Lower lobe of right lung (tissue), 2 donors: ENCODE data around the gene GSTM4. TPM values are rescaled to one million over a fixed set of nuclear protein-coding genes. Genes with fewer than 3 reads are reported as not detected.
A peak's percentile ranks its signal among the peaks of the same experiment; 100 is the strongest.

Source experiments
- ATAC-seq, 2 donors: fragments of 200-7000 bp; cut with Tn5 transposase; one replicate each; pipeline ENCODE4 v1.9.1; 2020 to 2022; ENCODE audit warnings: mild to moderate bottlenecking in 2 of 2, moderate library complexity in 2 of 2
- DNase-seq: peaks from one replicate; pipeline ENCODE4 v3.0.0-alpha.2; 2020
- H3K27ac ChIP-seq: fragments of 200-600 bp; one replicate; pipeline ENCODE4 v1.8.0; 2022
- H3K27me3 ChIP-seq: fragments of 200-600 bp; one replicate; pipeline ENCODE4 v1.8.0; 2022; ENCODE audit warnings: low read depth
- H3K36me3 ChIP-seq: fragments of 200-600 bp; one replicate; pipeline ENCODE4 v1.8.0; 2022; ENCODE audit warnings: mild to moderate bottlenecking
- H3K4me1 ChIP-seq: fragments of 200-600 bp; one replicate; pipeline ENCODE4 v1.8.0; 2022
- H3K4me3 ChIP-seq: fragments of 200-600 bp; one replicate; pipeline ENCODE4 v1.8.0; 2022; ENCODE audit warnings: mild to moderate bottlenecking
- H3K9me3 ChIP-seq: fragments of 200-600 bp; one replicate; pipeline ENCODE4 v1.8.0; 2022
- CTCF ChIP-seq: fragments of 200-600 bp; IDR thresholded peaks from one replicate; pipeline ENCODE4 v1.8.0; 2022; ENCODE audit warnings: antibody characterized with exemption, mild to moderate bottlenecking
- intact Hi-C: fragments of 100-400 bp; cut with DNase I; formaldehyde crosslinking; loops from one replicate; pipeline ENCODE4 v1.11.0; 2022
- total RNA-seq: library from RNA; stranded (reverse); fragmentation: NEBNext Ultra II Directional; extraction: Animal tissue kit (Norgen Biotek cat#: 25700); gene quantifications from one replicate; pipeline ENCODE4 v1.2.1, GENCODE V29; 2021
- donor health status: DM: no; HTN: yes; CAD: no; lungs with severe emphysema.

Gene GSTM4
- total RNA-seq, 1 donor from 2014 or later: 15.7 TPM

GRCh38 chr1:109619576-109620400 is 36.1 kb upstream of the GSTM4 start, which contains the start of the genes AMPD2 and GNAT2:
Gene AMPD2 (plus strand): TSS chr1:109619837. CDS start chr1:109621176, 1,339 bp downstream.
Gene GNAT2 (minus strand): TSS chr1:109619616. CDS start chr1:109612870, 6,746 bp downstream.
- Histone ChIP-seq H3K4me3 (peak within 1 kb of the TSS; percentile 85), H3K27ac (peak within 1 kb of the TSS; percentile 87), H3K27me3 (no peaks in the 10 kb centered on the region), H3K4me1 (peaks cover 76% of the 10 kb centered on the region), H3K36me3 (no peaks in the 10 kb centered on the region), H3K9me3 (no peaks in the 10 kb centered on the region)
- DNase-seq: peak; percentile 90
- no peak for TF ChIP-seq CTCF
- ATAC-seq: peak; percentile 79 to 82
- intact Hi-C loops: no loop called here

DNA sequence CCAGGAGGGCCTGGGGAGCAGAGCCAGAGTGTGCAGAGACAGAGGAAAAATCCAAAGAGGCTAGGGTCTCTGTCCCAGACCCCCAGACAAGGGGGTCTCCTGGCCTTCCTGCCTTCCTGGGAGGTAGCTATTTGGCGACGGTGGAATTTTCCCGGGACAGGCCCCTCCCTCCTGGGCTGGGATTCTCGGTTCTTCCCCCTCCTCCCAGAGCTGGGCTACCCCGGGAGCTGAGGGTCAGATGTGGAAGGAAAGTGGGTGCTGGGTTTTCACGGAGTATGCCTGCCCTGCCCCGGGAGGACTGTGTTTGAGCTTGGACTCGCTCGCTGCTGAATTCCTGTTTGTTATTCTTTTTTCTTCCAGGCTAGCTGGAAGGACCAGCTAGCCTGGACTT is 35.5 kb upstream of the GSTM4 start:
- Histone ChIP-seq H3K27me3 (no peaks in the 10 kb centered on the region), H3K9me3 (no peaks in the 10 kb centered on the region), H3K36me3 (no peaks in the 10 kb centered on the region), H3K27ac (peak overlapping the region; percentile 87), H3K4me1 (peaks cover 70% of the 10 kb centered on the region), H3K4me3 (peak overlapping the region; percentile 85)
- ATAC-seq (peak; percentile 22 to 57), DNase-seq (no peak)
- intact Hi-C loops: no loop called here
- TF ChIP-seq CTCF: no peak

DNA sequence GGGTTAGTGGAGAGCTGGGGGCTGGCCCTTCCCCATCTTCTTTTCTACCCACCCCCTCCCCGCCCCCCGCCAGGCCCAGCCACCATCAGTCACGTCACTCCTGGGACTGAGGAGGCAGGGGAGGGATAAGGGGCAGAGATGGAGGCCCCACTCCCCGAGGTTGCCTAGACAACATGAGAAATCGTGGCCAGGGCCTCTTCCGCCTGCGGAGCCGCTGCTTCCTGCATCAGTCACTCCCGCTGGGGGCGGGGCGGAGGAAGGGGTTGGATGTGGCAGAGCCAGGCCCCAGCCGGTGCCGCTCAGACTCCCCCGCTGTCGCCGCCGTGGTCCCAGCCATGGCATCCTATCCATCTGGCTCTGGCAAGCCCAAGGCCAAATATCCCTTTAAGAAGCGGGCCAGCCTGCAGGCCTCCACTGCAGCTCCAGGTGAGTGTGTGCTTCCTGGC is 35.0 kb upstream of the GSTM4 start:
- H3K9me3 ChIP-seq: no peaks in the 10 kb centered on the region
- TF ChIP-seq CTCF: no peak
- H3K4me3 ChIP-seq: peak overlapping the region; percentile 85
- no peaks in the 10 kb centered on the region for H3K27me3 ChIP-seq
- H3K27ac ChIP-seq: peak overlapping the region; percentile 87
- peak; percentile 86 to 87 for ATAC-seq
- H3K36me3 ChIP-seq: no peaks in the 10 kb centered on the region
- DNase-seq: peak; percentile 97
- H3K4me1 ChIP-seq: peaks cover 68% of the 10 kb centered on the region
- intact Hi-C loops: no loop called here

DNA sequence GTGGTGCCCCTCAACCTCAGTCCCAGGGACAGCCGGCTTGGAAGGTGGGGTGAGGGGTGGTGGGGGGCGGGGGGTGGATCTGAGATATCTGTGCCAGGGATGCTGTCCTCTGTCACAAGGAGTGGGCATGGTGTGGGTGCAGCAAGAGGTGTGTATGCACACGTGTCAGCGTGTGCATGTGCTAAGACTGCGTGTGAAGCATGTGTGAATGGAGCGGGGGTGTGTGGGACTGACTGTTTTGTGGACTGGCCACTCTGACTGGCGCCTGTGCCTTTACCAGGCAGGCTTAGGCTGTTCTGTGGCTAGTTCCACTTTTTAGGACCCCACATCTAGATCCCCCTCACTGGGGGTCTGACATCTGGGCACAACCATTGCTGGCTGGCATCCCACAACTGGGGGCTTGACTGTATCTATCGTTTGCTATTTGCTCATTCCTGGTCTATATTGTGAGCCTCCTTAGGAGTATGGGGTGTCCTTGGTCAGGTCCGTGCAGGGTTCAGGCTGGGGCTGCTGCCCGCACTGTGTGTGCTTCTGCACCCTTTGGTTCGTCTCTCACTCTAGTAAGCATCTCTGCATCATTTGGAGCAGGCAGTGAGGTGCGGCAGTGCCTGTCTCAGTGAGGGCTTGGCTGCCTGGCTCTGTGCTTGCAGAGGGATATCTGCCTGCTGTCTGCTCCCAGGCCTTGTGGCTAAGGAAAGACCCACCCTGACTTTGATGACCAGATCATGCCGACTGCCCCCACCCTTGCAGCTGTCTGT is 34.3 kb upstream of the GSTM4 start:
- no peaks in the 10 kb centered on the region for H3K27me3 ChIP-seq
- no peaks in the 10 kb centered on the region for H3K9me3 ChIP-seq
- intact Hi-C loops: no loop called here
- H3K4me3 ChIP-seq: peak overlapping the region; percentile 85
- DNase-seq: no peak
- no peak for ATAC-seq
- peaks cover 6% of the 10 kb centered on the region for H3K36me3 ChIP-seq
- no peak for TF ChIP-seq CTCF
- H3K4me1 ChIP-seq: peaks cover 61% of the 10 kb centered on the region
- peak overlapping the region; percentile 87 for H3K27ac ChIP-seq

GRCh38 chr1:109622137-109622892 is 33.6 kb upstream of the GSTM4 start:
- no peaks in the 10 kb centered on the region for H3K9me3 ChIP-seq
- H3K36me3 ChIP-seq: peaks cover 13% of the 10 kb centered on the region
- H3K4me1 ChIP-seq: peaks cover 59% of the 10 kb centered on the region
- no peaks in the 10 kb centered on the region for H3K27me3 ChIP-seq
- peak overlapping the region; percentile 85 for H3K4me3 ChIP-seq
- no peak overlapping the region for H3K27ac ChIP-seq
- no peak for TF ChIP-seq CTCF
- intact Hi-C loops: no loop called here
- DNase-seq (no peak), ATAC-seq (no peak)
